Neutrophil (primary cell): ENCODE results near the gene ZNF335.
"Not testable (repeated sequence)": the region's sequence is repeated elsewhere in the genome, so short reads cannot be mapped to it uniquely, and the experiment has no call there.

Experiments
- H3K27ac ChIP-seq: fragments of 200-600 bp; sonication (generic); 2 replicates; pipeline ENCODE4 v1.5.1; 2016; ENCODE audit warnings: mild to moderate bottlenecking, moderate library complexity
- H3K27me3 ChIP-seq: fragments of 200-600 bp; sonication (generic); 2 replicates; pipeline ENCODE4 v1.6.0; 2016; ENCODE audit warnings: mild to moderate bottlenecking
- H3K36me3 ChIP-seq: fragments of 200-600 bp; sonication (generic); 2 replicates; pipeline ENCODE4 v1.5.1; 2017
- H3K4me1 ChIP-seq, 2 experiments: fragments of 200-600 bp in 1 of 2; sonication (generic) in 1 of 2; 1 replicate in 1 of 2; 2 replicates in 1 of 2; pipeline versions ENCODE4 v1.5.1 to v1.6.1; 2013 to 2016; ENCODE audit warnings: low read depth in 1 of 2, low read length in 1 of 2, mild to moderate bottlenecking in 1 of 2, moderate library complexity in 1 of 2; ENCODE audit not compliant: control insufficient read depth in 1 of 2, insufficient read depth in 1 of 2
- H3K4me3 ChIP-seq, 2 experiments: fragments of 200-600 bp in 1 of 2; sonication (generic) in 1 of 2; 1 replicate in 1 of 2; 2 replicates in 1 of 2; pipeline ENCODE4 v1.5.1; 2013 to 2016; ENCODE audit warnings: low read depth in 1 of 2, low read length in 1 of 2, mild to moderate bottlenecking in 1 of 2, moderate library complexity in 1 of 2
- H3K9me3 ChIP-seq: fragments of 200-600 bp; sonication (generic); 2 replicates; pipeline ENCODE4 v1.5.1; 2016
- CTCF ChIP-seq: fragments of 200-600 bp; sonication (generic); IDR thresholded peaks from 2 replicates; pipeline ENCODE4 v1.5.1; 2016; ENCODE audit warnings: antibody characterized with exemption

The ZNF335 gene

GRCh38 chr20:45957021-45957941 lies 14.7 kb downstream of the ZNF335 start:
- Histone ChIP-seq H3K4me3 (no peak overlapping the region), H3K9me3 (no peaks in the 10 kb centered on the region), H3K4me1 (no peaks in the 10 kb centered on the region), H3K36me3 (peaks cover 85% of the 10 kb centered on the region), H3K27me3 (no peaks in the 10 kb centered on the region), H3K27ac (no peak overlapping the region)
- TF ChIP-seq CTCF, result no peak

DNA sequence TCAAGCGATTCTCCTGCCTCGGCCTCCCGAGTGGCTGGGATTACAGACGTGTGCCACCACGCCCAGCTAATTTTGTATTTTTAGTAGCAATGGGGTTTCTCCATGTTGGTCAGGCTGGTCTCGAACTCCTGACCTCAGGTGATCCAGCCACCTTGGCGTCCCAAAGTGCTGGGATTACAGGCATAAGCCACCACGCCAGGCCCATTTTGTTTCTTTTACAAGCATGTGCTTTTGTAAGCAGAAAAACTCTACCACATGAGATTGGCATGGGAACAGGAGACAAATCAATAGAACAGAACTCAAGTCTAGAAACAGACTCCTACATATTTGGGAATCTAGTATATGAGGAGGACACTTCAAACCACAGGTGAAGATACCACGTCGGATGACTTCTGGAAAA lies 15.7 kb downstream of the ZNF335 start:
- not testable (repeated sequence) for H3K4me1 ChIP-seq, H3K9me3 ChIP-seq, H3K27me3 ChIP-seq, H3K27ac ChIP-seq, H3K4me3 ChIP-seq
- peaks cover 85% of the 10 kb centered on the region for H3K36me3 ChIP-seq

- Histone ChIP-seq H3K36me3 (peaks cover 85% of the 10 kb centered on the region), H3K27ac (no peak overlapping the region), H3K9me3 (no peaks in the 10 kb centered on the region), H3K4me1 (no peaks in the 10 kb centered on the region), H3K27me3 (no peaks in the 10 kb centered on the region), H3K4me3 (no peak overlapping the region)
- TF ChIP-seq CTCF, result no peak
Measured at GRCh38 chr20:45953672-45954071, 18.3 kb downstream of the ZNF335 start.

- Histone ChIP-seq H3K9me3 (no peaks in the 10 kb centered on the region), H3K4me3 (no peak overlapping the region), H3K4me1 (no peaks in the 10 kb centered on the region), H3K36me3 (peaks cover 85% of the 10 kb centered on the region), H3K27me3 (no peaks in the 10 kb centered on the region), H3K27ac (no peak overlapping the region)
- TF ChIP-seq CTCF, result no peak
Measured at GRCh38 chr20:45952861-45953260, 19.1 kb downstream of the ZNF335 start.

DNA sequence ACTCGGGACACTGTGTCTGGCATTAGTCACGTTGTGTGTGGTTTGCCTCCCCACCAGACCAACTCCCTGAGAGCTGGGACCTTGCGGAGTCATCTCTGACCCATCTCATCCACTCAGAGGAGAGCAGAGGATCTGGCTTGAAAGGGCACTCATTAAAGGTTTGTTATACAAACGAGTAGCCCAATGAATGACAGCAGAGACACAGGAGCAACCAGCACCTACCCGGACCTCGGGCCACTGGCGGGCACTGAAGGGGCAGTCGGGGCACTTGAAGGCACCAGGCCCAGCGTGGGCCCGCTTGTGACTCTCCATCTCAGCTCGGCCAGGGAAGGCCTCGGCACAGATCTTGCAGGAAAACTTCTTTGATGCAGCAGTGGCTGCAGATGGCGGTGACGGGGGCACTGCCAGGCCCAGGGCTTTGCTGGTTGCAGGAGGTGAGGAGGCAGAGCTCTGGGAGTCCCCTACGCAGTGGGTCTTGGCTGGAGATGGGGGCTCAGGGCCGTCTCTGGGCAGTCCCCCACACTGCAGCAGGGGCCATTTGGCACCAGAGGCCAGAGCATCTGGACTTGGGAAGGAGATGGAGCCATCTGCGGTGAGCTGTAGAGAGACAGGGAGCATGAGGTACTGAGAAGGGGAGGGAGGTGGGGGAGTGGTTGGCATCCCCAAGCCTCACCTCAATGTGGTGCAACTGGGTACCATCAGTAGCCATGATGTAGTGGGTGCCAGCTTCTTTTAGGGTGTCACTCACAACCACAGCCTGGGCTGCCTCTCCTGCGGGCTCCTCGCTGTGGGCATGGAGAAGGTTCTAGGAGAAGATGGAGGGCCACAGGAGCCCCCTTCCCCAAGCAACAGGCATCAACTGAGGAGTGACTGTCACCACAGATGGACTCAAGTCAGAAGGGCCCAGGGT lies 19.8 kb downstream of the ZNF335 start:
- Histone ChIP-seq H3K9me3 (no peaks in the 10 kb centered on the region), H3K36me3 (peaks cover 85% of the 10 kb centered on the region), H3K27ac (no peak overlapping the region), H3K27me3 (no peaks in the 10 kb centered on the region), H3K4me3 (no peak overlapping the region), H3K4me1 (no peaks in the 10 kb centered on the region)
- no peak for TF ChIP-seq CTCF

DNA sequence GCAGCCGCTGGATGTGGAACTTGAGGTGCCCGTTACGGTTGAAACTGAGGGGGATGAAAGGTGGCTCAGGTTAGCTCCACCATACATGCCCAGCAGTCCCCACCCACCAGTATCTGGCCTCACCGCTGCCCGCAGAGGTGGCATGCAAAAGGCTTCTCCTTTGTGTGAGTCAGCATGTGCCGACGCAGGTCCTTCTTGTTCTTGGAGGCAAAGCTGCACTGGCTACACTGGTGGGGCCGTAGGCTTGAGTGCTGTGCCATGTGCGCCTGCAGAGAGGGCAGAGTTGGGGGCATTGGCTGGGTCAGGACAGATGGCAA lies 21.7 kb downstream of the ZNF335 start:
- no peak overlapping the region for H3K4me3 ChIP-seq

More for the DNA sequence above, 21.7 kb downstream of the ZNF335 start:
- Histone ChIP-seq H3K4me1 (peaks cover 0 to 6% of the 10 kb centered on the region in 2 experiments), H3K27ac (no peak overlapping the region), H3K9me3 (no peaks in the 10 kb centered on the region), H3K36me3 (peaks cover 93% of the 10 kb centered on the region), H3K27me3 (no peaks in the 10 kb centered on the region)
- TF ChIP-seq CTCF, result no peak
